Kidney glomerular epithelial cell (primary cell): ENCODE measurements around the gene ANKRD55.
A peak's percentile ranks its signal among the peaks of the same experiment; 100 is the strongest.
"Not testable (repeated sequence)": the region's sequence is repeated elsewhere in the genome, so short reads cannot be mapped to it uniquely, and the experiment has no call there.

ENCODE experiments used
- DNase-seq: peaks from one replicate; lab custom pipeline; 2025; lab: John Stamatoyannopoulos, UW

Gene ANKRD55

DNA sequence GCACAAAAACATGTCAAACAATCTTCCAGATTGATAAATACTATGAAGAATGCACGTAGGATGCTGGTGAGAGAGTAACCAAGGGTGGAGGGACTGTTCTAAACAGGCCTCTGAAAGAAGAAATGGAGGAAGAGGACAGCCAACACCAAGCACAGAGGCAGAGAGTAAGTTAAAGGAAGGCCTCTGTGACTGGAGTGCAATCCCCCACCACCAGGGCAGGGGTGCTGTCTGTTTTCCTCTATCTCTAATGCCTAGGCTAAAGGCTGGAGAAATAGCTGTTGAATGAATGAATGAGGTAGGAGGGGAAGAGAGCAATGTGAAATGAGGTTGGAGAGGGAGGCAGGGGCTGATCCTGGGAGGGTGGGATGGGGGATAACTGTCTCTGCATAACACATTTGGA is 88.9 kb downstream of the ANKRD55 start:
- no peak for DNase-seq

DNA sequence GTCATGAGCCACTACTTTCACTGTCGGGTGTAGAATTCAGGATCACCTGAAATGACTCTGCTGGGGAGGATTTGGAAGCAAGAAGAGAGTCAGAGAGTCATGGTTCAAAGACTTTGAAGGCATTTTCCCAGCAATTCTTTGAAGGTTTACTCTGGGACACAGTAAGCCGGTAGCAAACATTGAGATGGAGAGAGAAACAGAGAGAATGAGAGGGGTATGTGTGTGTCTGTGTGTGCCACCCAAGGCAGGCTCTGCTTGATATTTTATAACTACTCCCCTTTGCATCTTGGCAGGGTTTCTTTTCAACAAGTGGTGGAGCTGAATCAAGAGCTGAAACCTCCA is 89.8 kb downstream of the ANKRD55 start:
- DNase-seq = peak; percentile 78

DNA sequence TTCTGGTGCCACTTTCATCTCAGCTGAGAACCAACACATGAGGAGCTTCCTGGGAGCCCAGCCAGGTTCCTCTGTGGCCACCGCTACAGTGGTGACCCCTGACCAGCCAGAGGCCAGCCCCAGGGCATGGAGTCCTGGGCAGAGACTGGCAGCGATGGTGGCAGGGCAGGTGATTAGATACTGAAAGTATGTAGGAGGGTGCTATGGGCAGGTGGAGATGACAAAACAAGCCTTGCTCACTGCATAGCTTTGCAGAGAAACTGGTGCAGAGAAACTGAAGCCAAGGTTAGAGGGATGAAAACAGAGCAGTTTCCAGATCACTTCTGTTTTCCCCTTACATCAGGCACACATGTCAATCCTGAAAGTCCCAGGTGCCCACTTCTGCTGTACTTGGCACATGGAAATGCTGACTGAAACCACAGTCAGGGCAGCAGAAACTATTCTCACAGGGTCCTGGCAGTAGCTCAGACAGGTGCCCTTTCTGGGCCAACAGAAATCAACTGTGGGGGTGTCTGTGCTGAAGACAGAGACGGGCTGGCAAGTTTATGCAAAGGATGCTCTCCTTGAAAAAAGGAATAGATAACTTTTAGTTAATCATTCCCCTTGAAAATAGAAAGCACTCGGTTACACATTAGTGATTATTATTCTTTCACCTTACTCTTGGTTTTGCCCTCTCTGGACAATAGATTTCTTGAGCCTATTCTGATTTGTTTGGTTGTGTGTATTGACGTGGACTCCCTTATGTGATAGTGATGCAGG is 90.3 kb downstream of the ANKRD55 start:
- DNase-seq = peak; percentile 78

DNA sequence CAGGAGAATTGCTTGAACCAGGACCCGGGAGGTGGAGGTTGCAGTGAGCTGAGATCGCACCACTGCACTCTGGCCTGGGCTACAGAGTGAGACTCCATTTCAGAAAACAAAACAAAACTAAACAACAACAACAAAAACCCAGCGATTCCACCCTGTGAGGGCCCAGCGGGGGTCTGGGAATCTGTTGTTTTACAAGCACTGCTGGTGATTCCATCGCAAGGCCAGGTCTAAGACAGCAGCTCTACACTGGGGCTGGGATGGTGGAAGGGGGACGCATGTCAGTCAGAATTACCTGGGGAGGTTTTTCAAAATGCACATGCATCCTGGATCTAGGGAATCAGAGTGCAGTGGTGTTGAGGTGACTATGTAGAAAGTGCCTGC is 90.9 kb downstream of the ANKRD55 start:
- no peak for DNase-seq

DNA sequence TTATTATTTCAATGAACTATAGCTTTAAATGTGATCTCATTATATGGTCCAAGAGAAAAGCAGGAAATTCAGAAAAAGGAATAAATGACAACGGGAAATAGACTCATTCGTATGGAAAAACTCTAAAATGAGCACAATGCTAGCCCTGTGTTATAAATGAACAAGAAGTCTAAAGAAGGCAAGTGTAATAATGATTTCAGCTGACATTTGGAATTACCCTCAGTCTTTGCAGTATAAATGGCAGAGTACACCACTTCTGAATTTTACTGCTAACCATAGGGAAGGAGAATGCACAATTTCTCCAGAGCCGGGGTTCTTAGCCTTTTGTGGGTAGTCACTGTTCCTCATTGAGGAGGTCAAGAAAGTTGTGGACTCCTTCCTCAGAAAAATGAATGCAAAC is 93.1 kb downstream of the ANKRD55 start:
- DNase-seq = no peak

DNA sequence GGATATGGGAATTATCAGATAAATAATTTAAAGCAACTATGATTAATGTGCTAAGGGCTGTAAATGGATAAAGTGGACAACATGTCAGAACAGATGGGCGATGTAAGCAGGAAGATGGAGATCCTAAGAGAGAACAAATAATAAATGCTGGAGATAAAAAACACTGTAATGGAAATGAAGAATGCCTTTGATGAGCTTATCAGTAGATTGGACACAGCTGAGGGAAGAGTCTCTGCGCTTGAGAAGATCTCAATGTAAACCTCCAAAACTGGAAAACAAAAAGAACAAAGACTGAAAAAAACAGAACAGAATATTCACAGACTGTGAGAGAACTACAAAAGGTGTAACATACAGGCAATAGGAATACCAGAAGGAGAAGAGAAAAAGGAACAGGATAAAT is 102.5 kb downstream of the ANKRD55 start:
- DNase-seq = no peak

DNA sequence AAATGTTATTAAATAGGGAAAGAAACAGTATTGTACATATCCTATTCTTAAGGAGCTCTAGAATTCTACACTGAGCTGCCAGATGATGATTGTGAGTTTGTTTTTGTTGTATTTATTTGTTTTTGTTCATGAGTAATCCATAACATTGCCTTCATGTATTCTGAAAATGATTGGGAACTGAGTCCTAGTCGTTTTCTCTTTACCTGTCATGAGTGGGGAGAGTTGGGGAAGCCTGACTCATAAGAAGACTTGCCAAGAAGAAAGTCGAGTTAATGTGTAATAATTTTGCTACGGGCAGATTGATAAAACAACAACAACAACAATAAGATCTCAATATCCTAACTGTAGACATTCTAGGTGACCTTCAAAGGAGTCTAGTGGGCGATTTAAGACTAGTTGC is 103.8 kb downstream of the ANKRD55 start:
- DNase-seq = no peak

DNA sequence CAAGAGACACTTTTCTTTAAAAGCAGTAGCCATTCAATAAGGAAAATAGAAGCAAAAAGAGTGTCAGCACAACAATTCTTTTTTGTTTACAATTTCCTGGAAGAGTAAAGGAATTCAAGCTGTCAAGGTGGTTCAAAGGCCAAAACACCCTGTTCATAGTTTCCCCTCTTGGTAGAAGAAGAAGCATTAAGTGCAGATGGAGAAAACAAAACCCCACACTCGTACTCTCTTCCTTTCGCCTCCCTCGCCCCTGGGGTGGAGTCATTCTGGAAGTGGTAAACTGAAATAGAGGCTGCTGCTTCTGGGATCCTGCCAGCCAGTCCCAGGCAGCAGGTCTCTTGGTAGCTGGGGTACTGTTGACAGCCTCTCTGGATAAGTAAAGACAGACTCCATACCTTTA is 105.0 kb downstream of the ANKRD55 start:
- DNase-seq = no peak

DNA sequence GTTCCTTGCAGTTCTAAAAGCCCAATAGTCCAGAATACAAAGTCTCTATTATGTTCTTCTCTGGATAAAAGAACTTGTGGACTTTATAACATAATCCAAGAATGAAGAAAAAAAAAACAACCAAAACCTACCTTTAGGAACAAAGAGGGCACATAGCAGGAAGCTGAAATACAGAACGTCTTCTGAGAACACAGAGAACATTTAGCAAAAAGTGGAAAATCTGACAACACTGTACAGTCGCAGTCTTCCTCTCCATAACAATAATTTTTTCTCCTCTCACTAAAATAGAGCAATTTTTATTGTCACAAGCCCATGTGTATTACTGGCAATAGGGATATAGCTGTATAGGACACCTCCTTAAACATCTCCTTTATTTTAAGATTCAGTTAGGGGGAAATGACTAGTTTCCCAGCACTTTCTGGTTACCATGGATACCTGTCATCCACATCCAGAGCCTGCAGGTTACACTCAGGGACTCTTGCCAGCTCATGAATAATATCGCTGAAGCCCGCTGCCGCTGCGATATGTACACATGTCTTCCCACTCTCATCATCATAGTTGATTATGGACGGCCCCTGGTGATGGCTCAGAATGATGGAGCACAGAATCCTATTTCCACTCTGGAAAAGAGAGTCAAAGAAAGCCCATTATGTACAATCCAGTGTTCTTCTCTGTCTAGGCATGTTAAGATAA is 106.5 kb downstream of the ANKRD55 start:
- DNase-seq = no peak

DNA sequence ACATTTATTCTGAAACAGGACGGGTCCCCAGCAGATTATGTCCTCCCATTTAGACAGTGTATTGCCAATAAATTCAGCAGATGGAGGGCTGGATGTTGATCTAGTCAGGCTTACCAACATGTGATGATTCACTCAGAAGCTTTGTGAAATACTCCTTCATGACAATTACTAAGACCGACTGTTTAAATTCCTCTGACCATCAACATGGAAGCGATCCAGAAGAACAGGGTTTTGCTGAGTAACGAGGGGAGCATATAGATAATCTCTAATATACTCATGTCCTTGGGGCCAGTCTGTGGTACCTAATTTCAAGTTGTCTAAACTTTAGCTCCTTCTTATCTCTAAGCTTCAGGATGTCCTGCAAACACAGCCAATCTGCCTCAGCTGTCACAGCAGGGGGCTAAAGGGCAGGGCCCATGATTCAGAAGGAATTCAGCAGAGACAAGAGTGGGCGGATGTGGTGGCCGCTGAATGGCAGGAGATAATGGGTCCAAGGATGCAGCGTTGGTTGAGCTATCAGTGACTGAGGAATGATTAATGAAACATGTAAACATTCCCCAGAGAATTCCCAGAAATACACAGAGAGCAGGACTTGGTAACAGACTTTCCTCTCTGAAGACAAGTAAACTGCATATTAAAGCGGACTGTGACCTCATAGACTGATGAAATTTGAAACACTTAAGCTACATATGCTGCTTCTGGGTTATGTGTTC is 109.4 kb downstream of the ANKRD55 start:
- peak; percentile 99 for DNase-seq

DNA sequence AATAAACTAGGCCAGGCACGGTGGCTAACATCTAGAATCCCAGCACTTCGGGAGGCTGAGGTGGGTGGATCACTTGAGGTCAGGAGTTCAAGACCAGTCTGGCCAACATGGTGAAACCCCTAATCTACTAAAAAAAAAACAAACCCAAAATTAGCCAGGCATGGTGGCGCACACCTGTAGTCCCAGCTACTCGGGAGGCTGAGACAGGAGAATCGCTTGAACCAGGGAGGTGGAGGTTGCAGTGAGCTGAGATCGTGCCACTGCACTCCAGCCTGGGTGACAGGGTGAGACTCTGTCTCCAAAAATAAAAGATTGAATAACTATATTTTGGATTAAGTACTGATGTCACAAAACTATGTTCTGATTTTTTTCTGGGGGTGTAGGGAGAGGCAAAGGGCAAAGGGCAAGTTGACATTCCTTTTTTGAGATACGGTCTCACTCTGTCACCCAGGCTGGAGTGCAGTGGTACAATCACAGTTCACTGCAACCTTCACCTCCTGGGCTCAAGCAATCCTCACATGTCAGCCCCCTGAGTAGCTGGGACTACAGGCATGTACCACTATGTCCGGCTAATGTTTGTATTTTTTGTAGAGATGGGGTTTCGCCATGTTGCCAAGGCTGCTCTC is 110.7 kb downstream of the ANKRD55 start:
- DNase-seq = not testable (repeated sequence)

DNA sequence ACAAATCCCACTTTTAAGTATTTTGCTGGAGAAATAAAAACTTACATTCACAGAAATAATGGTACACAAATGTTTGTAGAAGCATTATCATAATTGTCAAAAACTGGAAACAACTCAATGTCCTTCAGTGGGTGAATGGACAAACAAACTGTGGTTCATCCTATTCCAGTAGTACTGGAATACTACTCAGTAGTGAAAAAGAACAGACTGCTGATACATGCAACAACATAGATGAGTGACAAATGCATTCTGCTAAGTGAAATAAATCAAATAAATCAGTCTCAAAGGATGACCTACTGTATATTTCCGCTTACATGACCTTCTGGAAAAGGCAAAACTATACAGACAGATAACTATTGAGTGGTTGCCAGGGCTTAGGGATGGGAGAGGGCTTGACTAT is 114.1 kb downstream of the ANKRD55 start:
- DNase-seq = no peak

DNA sequence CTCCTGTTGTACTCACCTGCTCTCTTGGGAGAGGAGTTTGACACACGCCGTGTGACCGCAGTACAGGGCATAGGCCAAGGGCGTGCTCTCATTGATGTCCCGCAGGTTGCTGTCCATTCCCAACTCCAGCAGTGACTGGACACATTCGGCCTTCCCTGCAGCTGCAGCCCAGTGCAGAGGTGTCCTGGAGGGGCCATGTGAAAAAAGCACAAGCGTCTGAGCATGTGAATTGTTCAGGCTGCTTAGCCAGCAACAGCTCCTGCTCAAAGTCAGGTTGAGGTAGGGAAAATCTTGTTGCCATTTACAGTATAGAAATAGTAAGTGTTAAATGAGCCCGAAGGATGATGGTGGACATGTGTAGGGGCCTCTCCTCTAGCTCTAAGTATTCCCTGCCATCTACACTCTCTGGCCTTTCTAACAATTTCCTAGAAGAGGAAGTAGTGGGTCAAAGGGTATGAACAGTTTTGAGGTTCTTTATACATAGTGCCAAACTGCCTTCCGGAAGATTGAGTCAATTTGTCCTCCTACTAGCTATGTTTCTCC is 116.5 kb downstream of the ANKRD55 start:
- no peak for DNase-seq

DNA sequence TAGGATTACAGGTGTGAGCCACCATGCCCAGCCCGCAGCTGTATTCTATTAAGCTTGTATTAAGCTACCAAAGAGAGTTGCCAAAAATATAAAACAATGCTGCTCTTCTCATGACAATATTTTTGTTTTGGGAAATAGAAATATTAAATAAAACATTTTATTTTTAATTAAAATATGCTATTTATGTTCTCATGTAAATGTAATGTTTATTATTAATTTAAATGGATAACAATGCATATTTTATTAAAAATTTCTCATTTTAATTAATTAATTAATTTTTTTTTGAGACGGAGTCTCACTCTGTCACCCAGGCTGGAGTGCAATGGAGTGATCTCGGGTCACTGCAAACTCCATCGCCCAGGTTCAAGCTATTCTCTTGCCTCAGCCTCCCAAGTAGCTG is 117.5 kb downstream of the ANKRD55 start:
- DNase-seq = no peak

DNA sequence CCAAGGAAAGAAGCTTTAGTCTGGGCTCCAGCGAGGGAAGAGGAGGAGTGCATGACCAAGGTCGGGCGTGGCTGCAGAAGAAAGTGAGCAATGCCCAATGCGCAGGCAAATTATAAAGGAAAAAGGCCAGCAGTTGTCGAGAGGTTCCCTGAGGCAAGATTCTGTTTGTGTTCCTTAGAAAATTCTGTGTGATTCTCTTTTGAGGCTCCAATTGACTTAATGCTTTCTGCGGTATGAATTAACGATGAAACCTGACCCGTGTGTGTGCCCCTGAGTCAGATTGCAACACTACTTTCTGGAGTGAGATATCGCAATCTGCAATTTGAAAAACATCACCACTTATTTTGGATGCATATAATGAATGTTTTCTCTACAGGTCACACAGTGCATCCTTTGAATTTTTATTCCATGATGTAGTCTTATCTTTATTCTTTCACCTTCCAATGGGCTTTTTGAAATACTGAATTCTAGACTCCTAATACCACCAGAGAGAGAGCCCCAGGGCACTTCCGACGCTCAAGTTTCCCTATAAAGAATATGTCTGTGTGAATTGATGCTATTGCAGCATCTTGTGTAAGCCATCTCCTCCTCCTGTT is 120.5 kb downstream of the ANKRD55 start:
- DNase-seq = no peak

DNA sequence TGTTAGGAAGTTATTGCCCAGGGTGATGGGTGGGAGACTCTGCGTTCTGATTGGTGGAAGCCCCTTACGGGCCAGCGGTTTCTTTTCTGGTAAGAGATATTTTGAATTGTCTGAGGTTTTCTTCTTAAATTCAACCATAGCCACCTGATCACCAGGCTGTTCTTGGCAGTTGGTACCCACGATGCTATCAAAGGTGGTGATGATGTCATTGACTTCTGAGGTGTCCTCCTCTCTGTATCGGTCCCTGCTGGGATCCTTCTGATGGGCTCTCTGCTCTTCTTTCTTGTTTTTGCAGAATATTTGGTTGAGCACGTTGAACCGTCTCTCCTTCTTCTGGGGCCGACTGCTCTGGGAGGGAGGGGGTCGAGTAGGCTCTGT is 121.7 kb downstream of the ANKRD55 start:
- no peak for DNase-seq

DNA sequence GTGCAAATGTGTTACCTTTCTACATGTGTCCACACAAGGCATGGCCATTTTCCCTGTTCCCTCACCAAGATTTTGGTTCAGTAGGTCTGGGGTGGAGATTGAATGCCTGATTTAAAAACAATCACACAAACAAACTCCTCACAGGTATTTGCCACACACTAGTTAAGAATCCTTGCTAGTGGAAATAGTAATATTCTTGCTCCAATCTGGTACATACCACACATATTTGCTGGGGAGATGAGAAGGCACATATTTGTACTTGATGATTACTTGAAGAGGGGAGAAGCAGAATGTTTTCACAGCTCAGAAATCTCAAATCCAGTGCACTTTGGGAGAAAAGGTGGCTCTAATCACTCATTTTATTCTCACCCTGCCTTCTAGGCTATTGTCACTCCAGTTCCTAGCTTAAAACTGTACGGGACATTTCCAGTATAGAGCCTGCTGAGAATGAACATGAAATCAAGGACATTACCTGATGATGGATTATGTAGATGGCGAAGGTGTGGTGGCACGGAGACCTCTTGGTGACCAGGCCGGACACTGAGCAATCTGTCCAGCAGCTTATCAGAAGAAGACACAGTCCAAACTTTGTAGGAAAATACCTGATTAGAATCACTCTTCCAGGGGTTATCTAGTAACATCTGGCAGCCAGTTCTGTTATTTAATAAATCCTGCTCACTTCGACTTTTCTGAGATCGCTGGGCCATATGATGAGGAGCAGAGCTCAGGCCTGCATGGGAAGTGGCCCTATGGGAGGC is 122.3 kb downstream of the ANKRD55 start:
- DNase-seq = no peak

DNA sequence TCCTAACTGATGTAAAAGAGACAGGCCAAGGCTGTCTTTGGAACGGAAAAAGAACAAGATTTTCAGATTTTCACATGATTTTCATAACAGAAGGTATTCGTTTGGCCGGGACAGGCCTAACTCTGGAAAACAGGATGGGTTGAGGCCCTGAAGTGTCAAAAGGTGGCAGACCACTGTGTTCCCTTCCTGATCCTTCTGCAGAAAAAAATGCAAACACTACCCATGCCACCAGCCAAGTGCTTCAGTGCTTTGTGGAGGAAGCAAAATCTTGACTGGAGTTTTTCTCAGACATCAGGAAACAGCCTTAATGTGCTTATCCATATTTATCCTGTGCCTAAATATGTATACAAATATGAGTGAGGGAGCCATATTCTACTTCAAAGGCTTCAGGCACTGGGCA is 124.9 kb downstream of the ANKRD55 start:
- DNase-seq = no peak

DNA sequence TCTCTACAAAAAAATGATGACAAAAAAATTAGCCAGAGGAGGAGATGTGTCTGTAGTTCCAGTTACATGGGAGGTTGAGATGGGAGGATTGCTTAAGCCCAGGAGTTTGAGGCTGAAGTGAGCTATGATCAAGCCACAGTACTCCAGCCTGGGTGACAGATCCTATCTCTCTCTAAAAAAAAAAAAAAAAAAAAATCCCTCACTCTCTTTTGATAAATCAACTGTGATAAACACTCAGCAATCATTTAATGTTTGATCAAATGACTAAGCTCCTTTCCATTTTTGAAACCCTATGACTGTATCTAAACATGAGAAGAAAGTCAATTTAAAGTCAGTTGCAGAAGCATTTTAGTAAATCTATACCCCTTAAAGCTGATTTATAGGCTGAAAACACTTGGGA is 126.3 kb downstream of the ANKRD55 start:
- DNase-seq = no peak

DNA sequence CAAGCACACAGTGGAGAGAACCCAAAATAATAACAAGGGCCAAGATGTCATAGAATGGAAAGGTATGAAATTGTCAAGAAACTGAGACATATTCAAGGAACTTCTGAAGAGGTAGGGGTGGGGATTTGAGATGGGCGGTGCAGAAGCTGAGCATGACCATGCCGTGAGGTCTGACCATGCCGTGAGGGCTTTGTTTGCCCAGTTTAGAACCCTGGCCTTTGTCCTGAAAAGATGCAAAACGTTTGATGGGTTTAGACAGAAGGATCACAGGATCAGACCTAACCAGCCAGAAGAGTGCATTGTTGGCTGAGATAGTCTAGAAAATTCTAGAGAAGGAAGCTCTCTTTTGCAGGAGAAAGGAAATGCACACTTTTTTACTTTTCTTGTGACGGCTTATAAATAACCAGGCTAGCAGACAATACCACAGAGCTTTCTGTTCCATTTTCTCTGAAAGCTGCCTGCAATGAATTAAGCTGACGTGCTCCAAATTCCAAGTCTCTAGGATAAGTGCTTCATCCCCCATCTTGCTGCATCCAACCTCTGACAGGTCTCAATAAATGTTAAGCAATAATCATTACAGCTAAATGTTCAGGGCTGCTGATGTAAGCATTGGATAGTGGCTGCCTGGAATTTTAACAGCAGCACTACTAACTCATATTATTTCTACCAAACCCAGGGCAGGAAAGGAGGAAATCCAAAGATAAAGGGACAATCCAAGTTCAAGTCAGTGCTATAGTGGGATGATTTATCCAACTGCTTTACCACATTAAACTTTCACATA is 127.4 kb downstream of the ANKRD55 start:
- DNase-seq = no peak

DNA sequence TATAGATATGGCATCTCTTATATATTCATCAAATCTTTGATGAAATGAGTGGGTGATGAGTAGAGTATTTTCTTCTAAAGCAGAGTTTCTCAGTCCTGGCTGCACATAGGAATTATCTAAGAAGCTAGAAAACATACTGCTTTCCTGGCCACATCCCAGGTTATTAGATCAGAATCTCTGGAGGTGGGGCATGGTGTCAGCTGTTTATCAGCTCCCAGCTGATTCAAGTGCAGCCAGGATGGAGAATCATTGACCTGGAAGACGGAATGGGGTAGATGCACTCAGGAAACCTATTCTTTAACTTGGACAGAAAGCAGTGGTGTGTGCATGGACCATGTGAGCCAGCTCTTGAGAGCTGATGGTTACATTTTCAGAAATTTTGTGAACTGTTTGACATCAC is 130.2 kb downstream of the ANKRD55 start:
- peak; percentile 51 for DNase-seq
